Naive B cell (primary cell): ENCODE results near the gene TYRO3. TPM values are rescaled to one million over a fixed set of nuclear protein-coding genes. Genes with fewer than 3 reads are reported as not detected.
"Not testable (repeated sequence)": the region's sequence is repeated elsewhere in the genome, so short reads cannot be mapped to it uniquely, and the experiment has no call there.

Source experiments
- ATAC-seq, 2 donors: fragments of 150-1000 bp; cut with Tn5 transposase; 2 replicates each; pipeline ENCODE4 v1.10.0; 2021; ENCODE audit warnings: low read depth in 2 of 2, mild to moderate bottlenecking in 2 of 2, moderate library complexity in 2 of 2
- DNase-seq: peaks from one replicate; pipeline ENCODE4 v3.0.0; 2022
- H3K27ac Mint-ChIP-seq, 6 donors: one replicate each; pipeline ENCODE4 v1.8.0; 2020 to 2022; ENCODE audit warnings: mild to moderate bottlenecking in 6 of 6, mixed read lengths in 6 of 6, moderate library complexity in 5 of 6, inconsistent platforms in 2 of 6
- H3K27me3 Mint-ChIP-seq, 3 donors: one replicate each; pipeline ENCODE4 v1.8.0; 2021 to 2022; ENCODE audit warnings: mixed read lengths in 3 of 3, mild to moderate bottlenecking in 1 of 3
- H3K36me3 Mint-ChIP-seq, 2 donors: one replicate each; pipeline ENCODE4 v1.8.0; 2020 to 2022; ENCODE audit warnings: mixed read lengths in 2 of 2, inconsistent platforms in 1 of 2, mild to moderate bottlenecking in 1 of 2
- H3K4me1 Mint-ChIP-seq, 3 donors: one replicate each; pipeline ENCODE4 v1.8.0; 2020 to 2022; ENCODE audit warnings: mixed read lengths in 3 of 3, inconsistent platforms in 1 of 3, mild to moderate bottlenecking in 1 of 3, moderate library complexity in 1 of 3
- H3K4me3 Mint-ChIP-seq, 8 donors: one replicate each; pipeline ENCODE4 v1.8.0; 2020 to 2022; ENCODE audit warnings: mild to moderate bottlenecking in 8 of 8, mixed read lengths in 8 of 8, moderate library complexity in 8 of 8, inconsistent platforms in 2 of 8
- H3K9me3 Mint-ChIP-seq, 7 donors: one replicate each; pipeline ENCODE4 v1.8.0; 2020 to 2022; ENCODE audit warnings: mixed read lengths in 7 of 7, mild to moderate bottlenecking in 5 of 7, inconsistent platforms in 2 of 7, moderate library complexity in 1 of 7
- polyA plus RNA-seq, 6 donors: library from polyadenylated mRNA; unstranded; fragments of 300-500 nt; fragmentation: Illumina TruSeq; gene quantifications; one replicate each; pipeline ENCODE4 v1.2.3, GENCODE V29; 2021; ENCODE audit warnings: low read depth in 6 of 6

Gene TYRO3
- polyA plus RNA-seq, 6 donors from 2014 or later: not detected

DNA sequence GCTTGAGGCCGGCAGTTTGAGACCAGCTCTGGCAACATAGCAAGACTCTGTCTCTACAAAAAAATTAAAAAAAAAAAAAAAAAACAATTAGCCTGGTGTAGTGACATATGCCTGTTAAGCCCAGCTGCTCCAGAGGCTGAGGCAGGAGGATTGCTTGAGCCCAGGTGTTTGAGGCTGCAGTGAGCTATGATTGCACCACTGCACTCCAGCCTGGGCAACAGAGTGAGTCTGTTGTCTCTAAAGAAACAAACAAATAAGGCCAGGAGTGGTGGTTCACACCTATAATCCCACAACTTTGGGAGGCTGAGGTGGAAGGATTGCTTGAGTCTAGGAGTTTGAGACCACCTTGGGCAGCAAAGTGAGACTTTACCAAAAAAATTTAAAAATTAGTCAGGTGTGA, 10.2 kb downstream of the TYRO3 start:
- not testable (repeated sequence) for H3K4me1 Mint-ChIP-seq, H3K4me3 Mint-ChIP-seq, H3K27ac Mint-ChIP-seq, H3K9me3 Mint-ChIP-seq, H3K36me3 Mint-ChIP-seq, ATAC-seq, DNase-seq
- peaks cover 16 to 42% (median 32%) of the 10 kb centered on the region in 3 donors for H3K27me3 Mint-ChIP-seq

DNA sequence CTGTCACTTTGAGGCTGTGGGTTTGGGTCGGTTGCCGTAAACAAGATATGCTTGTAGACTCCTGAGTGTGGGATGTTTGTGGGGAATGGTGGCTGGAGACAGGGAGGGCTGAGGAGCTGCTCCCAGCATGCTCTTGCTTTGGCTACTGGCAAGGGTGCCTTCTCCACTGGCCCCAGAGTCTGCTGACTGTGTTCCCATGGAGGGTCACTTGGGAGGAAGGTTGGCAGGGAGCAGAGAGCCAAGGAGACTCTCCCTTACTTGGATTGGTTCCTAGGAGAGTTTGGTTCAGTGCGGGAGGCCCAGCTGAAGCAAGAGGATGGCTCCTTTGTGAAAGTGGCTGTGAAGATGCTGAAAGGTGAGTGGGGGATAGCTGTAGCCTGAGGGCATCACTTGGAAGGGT, 11.8 kb downstream of the TYRO3 start:
- H3K9me3 Mint-ChIP-seq: no peaks in the 10 kb centered on the region
- H3K36me3 Mint-ChIP-seq: no peaks in the 10 kb centered on the region
- ATAC-seq (no peak), DNase-seq (no peak)
- no peak overlapping the region for H3K4me3 Mint-ChIP-seq
- H3K4me1 Mint-ChIP-seq: no peaks in the 10 kb centered on the region
- peaks cover 12 to 31% (median 24%) of the 10 kb centered on the region in 3 donors for H3K27me3 Mint-ChIP-seq
- H3K27ac Mint-ChIP-seq: no peak overlapping the region

DNA sequence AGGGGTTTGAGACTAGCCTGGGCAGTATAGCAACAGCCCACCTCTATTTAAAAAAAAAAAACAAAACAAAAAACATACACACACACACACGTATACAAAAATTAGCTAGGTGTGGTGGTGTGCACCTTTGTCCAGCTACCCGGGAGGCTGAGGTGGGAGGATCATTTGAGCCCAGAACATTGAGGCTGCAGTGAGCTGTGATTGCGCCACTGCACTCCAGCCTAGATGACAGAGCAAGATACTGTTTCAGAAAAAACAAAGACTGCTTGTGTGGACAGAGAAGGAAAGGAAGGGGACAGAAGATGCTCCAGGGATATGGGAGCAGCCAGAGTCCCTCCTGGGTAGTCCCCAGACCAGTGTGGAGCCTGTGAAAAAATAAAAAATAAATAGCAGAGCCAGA, 12.9 kb downstream of the TYRO3 start:
- H3K27me3 Mint-ChIP-seq: peaks cover 12 to 31% (median 24%) of the 10 kb centered on the region in 3 donors
- no peak for ATAC-seq
- H3K36me3 Mint-ChIP-seq: no peaks in the 10 kb centered on the region
- H3K9me3 Mint-ChIP-seq: no peaks in the 10 kb centered on the region
- H3K27ac Mint-ChIP-seq: peak overlapping the region in 1 of 6 donors; percentile 22
- H3K4me1 Mint-ChIP-seq: no peaks in the 10 kb centered on the region
- no peak for DNase-seq
- no peak overlapping the region for H3K4me3 Mint-ChIP-seq

DNA sequence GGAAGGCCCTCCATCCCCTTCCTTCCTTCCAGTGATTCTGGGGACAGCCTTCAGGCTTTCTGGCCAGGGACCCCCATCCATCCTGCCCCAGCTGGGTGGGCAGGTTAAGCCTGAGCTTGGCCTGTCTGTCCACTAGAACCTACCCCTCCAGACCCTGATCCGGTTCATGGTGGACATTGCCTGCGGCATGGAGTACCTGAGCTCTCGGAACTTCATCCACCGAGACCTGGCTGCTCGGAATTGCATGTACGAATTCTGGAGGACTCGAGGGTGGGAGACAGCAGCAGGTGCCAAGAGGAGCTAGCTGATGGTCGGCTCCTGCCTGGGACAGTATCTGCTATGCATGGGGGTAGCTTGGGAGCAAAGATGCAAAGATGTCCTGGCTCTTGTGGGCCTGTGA, 13.9 kb downstream of the TYRO3 start:
- DNase-seq: no peak
- H3K4me1 Mint-ChIP-seq: no peaks in the 10 kb centered on the region

DNA sequence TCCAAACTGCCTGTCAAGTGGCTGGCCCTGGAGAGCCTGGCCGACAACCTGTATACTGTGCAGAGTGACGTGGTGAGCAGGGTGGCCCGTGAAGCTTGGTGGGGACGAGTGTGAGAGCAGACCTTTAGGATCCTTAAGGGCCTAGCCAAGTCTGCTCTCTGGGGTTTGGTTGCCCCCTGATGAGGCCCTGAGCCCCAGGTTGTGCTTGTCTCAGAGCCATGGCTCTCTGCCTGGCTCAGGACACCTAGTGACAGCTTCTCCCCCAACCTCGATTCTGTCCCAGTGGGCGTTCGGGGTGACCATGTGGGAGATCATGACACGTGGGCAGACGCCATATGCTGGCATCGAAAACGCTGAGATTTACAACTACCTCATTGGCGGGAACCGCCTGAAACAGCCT, 14.4 kb downstream of the TYRO3 start:
- no peaks in the 10 kb centered on the region for H3K9me3 Mint-ChIP-seq
- DNase-seq (no peak), ATAC-seq (no peak)
- no peak overlapping the region for H3K27ac Mint-ChIP-seq
- H3K27me3 Mint-ChIP-seq: peaks cover 7 to 31% (median 30%) of the 10 kb centered on the region in 3 donors
- H3K36me3 Mint-ChIP-seq: no peaks in the 10 kb centered on the region
- H3K4me1 Mint-ChIP-seq: no peaks in the 10 kb centered on the region
- no peak overlapping the region for H3K4me3 Mint-ChIP-seq

More for the DNA sequence above, 13.9 kb downstream of the TYRO3 start:
- no peaks in the 10 kb centered on the region for H3K9me3 Mint-ChIP-seq
- H3K27me3 Mint-ChIP-seq: peaks cover 7 to 31% (median 28%) of the 10 kb centered on the region in 3 donors
- H3K36me3 Mint-ChIP-seq: no peaks in the 10 kb centered on the region
- no peak overlapping the region for H3K4me3 Mint-ChIP-seq
- no peak for ATAC-seq
- no peak overlapping the region for H3K27ac Mint-ChIP-seq

DNA sequence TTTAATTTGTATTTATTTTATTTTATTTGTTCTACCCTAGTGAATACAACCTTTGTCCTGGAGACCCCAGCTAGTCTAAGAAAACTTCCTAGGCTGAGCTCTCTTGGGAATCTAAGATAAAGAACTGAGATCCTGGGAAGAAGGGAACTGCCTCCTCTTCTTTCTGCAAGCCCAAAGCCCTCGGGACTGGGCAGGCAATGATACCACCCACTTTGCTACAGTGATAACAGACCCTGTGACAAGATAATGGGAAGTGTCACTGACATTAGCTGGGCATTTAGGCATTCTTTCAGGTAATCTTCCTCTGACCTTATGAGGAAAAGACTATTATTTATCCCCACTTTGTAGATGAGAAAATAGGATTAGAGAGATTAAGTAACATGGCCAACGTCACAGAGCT, 15.1 kb downstream of the TYRO3 start:
- Mint-ChIP-seq H3K27ac (no peak overlapping the region), H3K9me3 (no peaks in the 10 kb centered on the region)

DNA sequence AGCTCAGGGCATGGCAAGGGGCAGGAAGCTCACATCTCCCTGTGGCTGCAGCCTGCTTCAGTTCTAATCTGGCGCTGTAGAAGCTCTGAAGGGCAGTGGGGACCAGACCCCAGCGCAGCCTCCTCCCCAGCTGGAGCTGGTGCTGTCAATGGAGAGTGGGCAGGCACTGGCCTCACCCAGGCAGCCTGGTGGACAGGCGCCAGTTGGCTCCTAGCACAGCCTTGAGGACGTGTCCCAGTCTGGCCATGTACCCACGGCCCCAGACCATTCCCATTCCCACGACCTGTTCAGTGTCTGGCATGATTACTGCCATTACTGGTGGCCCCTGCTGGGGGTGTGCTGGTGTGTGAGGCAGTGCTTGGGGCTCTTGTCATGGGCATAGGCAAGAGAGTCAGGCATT, 16.3 kb downstream of the TYRO3 start:
- H3K36me3 Mint-ChIP-seq: no peaks in the 10 kb centered on the region
- no peak overlapping the region for H3K27ac Mint-ChIP-seq
- H3K27me3 Mint-ChIP-seq: peaks cover 7 to 31% (median 25%) of the 10 kb centered on the region in 3 donors
- DNase-seq (no peak), ATAC-seq (no peak)
- H3K4me3 Mint-ChIP-seq: no peak overlapping the region
- H3K4me1 Mint-ChIP-seq: no peaks in the 10 kb centered on the region
- H3K9me3 Mint-ChIP-seq: no peaks in the 10 kb centered on the region

More for the DNA sequence above, 15.1 kb downstream of the TYRO3 start:
- ATAC-seq (no peak), DNase-seq (no peak)
- no peak overlapping the region for H3K4me3 Mint-ChIP-seq
- no peaks in the 10 kb centered on the region for H3K4me1 Mint-ChIP-seq
- no peaks in the 10 kb centered on the region for H3K36me3 Mint-ChIP-seq
- H3K27me3 Mint-ChIP-seq: peaks cover 7 to 31% (median 30%) of the 10 kb centered on the region in 3 donors

DNA sequence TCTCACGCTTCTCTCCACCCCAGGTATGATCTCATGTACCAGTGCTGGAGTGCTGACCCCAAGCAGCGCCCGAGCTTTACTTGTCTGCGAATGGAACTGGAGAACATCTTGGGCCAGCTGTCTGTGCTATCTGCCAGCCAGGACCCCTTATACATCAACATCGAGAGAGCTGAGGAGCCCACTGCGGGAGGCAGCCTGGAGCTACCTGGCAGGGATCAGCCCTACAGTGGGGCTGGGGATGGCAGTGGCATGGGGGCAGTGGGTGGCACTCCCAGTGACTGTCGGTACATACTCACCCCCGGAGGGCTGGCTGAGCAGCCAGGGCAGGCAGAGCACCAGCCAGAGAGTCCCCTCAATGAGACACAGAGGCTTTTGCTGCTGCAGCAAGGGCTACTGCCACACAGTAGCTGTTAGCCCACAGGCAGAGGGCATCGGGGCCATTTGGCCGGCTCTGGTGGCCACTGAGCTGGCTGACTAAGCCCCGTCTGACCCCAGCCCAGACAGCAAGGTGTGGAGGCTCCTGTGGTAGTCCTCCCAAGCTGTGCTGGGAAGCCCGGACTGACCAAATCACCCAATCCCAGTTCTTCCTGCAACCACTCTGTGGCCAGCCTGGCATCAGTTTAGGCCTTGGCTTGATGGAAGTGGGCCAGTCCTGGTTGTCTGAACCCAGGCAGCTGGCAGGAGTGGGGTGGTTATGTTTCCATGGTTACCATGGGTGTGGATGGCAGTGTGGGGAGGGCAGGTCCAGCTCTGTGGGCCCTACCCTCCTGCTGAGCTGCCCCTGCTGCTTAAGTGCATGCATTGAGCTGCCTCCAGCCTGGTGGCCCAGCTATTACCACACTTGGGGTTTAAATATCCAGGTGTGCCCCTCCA, 19.1 kb downstream of the TYRO3 start:
- H3K4me1 Mint-ChIP-seq: no peaks in the 10 kb centered on the region
- ATAC-seq: no peak
- H3K27me3 Mint-ChIP-seq: peaks cover 9 to 36% (median 12%) of the 10 kb centered on the region in 3 donors
- DNase-seq: no peak
- H3K27ac Mint-ChIP-seq: no peak overlapping the region
- H3K9me3 Mint-ChIP-seq: no peaks in the 10 kb centered on the region
- no peak overlapping the region for H3K4me3 Mint-ChIP-seq
- H3K36me3 Mint-ChIP-seq: no peaks in the 10 kb centered on the region

DNA sequence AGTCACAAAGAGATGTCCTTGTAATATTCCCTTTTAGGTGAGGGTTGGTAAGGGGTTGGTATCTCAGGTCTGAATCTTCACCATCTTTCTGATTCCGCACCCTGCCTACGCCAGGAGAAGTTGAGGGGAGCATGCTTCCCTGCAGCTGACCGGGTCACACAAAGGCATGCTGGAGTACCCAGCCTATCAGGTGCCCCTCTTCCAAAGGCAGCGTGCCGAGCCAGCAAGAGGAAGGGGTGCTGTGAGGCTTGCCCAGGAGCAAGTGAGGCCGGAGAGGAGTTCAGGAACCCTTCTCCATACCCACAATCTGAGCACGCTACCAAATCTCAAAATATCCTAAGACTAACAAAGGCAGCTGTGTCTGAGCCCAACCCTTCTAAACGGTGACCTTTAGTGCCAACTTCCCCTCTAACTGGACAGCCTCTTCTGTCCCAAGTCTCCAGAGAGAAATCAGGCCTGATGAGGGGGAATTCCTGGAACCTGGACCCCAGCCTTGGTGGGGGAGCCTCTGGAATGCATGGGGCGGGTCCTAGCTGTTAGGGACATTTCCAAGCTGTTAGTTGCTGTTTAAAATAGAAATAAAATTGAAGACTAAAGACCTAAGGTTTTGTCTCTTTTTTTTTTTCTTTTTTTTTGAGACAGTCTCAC, 19.8 kb downstream of the TYRO3 start:
- H3K4me1 Mint-ChIP-seq: no peaks in the 10 kb centered on the region
- H3K27ac Mint-ChIP-seq: no peak overlapping the region
- no peaks in the 10 kb centered on the region for H3K9me3 Mint-ChIP-seq
- H3K27me3 Mint-ChIP-seq: peaks cover 12 to 36% (median 13%) of the 10 kb centered on the region in 3 donors
- H3K36me3 Mint-ChIP-seq: no peaks in the 10 kb centered on the region
- no peak for DNase-seq
- H3K4me3 Mint-ChIP-seq: no peak overlapping the region
- ATAC-seq: no peak

DNA sequence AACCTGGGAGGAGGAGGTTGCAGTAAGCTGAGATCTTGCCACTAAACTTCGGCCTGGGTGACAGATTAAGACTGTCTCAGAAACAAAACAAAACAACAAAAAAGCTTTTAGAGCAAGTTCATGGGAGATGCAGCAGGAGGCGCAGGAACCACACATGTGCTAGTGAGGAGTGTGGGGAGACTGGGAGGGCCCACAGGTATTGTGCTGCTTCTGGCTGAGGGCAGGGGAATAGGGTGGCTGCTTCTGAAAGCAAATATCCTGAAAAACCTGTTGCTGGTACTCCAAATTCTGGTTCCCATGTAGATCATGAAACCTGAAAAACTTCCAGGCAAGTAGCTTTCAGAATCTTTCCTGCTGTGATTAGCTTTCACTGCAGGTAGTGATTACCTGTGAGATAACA, 22.1 kb downstream of the TYRO3 start:
- no peaks in the 10 kb centered on the region for H3K36me3 Mint-ChIP-seq
- peaks cover 6 to 11% (median 8%) of the 10 kb centered on the region in 3 donors for H3K4me1 Mint-ChIP-seq
- H3K27me3 Mint-ChIP-seq: peaks cover 25 to 48% (median 26%) of the 10 kb centered on the region in 3 donors
- no peak for DNase-seq
- H3K9me3 Mint-ChIP-seq: peaks cover 0 to 1% (median 0%) of the 10 kb centered on the region in 7 donors
- H3K4me3 Mint-ChIP-seq: no peak overlapping the region
- no peak overlapping the region for H3K27ac Mint-ChIP-seq
- ATAC-seq: no peak

DNA sequence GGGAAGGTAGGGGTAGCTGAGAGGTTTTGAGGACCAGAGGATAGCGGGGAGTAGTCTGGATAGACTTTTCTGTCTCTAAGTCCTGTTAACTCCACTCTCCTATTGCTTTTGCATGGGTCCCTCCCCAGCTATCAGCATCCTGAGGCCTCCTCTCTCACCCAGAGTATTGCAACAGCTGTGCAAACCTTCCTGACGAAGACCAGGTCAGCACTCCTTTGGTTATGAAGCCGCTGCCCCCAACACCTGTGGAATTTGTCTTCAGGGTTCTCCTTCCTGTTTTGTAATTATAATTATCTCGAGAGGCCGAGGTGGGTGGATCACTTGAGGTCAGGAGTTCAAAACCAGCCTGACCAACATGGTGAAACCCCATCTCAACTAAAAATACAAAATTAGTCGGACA, 24.8 kb downstream of the TYRO3 start:
- peak overlapping the region in 2 of 8 donors; percentile 44 to 47 for H3K4me3 Mint-ChIP-seq
- H3K36me3 Mint-ChIP-seq: no peaks in the 10 kb centered on the region
- DNase-seq (no peak), ATAC-seq (no peak)
- H3K9me3 Mint-ChIP-seq: peaks cover 0 to 1% (median 0%) of the 10 kb centered on the region in 7 donors
- H3K4me1 Mint-ChIP-seq: peaks cover 6 to 11% (median 8%) of the 10 kb centered on the region in 3 donors
- no peak overlapping the region for H3K27ac Mint-ChIP-seq
- peaks cover 39 to 62% (median 40%) of the 10 kb centered on the region in 3 donors for H3K27me3 Mint-ChIP-seq

DNA sequence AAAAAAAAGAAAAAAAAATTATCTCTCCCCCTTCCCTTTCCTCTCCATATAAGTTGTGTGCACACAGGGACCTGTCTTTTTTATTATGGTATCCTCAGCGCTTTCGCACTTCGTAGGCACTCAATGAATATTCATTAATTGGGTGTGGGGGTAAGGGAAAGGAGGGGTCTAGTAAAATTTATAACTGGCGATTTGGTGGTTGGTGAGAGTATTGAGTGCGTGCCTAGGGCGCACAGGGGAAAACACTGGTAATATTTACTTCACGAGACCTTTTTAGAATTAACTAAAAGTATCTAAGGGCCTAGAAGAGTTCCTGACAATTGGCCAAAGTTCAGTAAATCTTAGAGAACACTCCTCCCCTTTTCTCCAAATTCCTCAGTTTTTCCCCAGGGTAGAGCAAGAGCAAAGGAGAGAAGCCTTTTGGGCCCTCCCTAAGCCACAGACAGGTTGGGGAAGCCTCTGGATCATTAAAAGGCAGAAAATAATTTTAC, 25.7 kb downstream of the TYRO3 start:
- peaks cover 6 to 11% (median 8%) of the 10 kb centered on the region in 3 donors for H3K4me1 Mint-ChIP-seq
- no peak for DNase-seq
- peak overlapping the region; percentile 55 to 85 (median 79) for H3K4me3 Mint-ChIP-seq
- no peak for ATAC-seq
- H3K9me3 Mint-ChIP-seq: peaks cover 0 to 1% (median 0%) of the 10 kb centered on the region in 7 donors
- H3K36me3 Mint-ChIP-seq: no peaks in the 10 kb centered on the region
- peak overlapping the region in 1 of 6 donors; percentile 16 for H3K27ac Mint-ChIP-seq
- peaks cover 39 to 63% (median 40%) of the 10 kb centered on the region in 3 donors for H3K27me3 Mint-ChIP-seq

DNA sequence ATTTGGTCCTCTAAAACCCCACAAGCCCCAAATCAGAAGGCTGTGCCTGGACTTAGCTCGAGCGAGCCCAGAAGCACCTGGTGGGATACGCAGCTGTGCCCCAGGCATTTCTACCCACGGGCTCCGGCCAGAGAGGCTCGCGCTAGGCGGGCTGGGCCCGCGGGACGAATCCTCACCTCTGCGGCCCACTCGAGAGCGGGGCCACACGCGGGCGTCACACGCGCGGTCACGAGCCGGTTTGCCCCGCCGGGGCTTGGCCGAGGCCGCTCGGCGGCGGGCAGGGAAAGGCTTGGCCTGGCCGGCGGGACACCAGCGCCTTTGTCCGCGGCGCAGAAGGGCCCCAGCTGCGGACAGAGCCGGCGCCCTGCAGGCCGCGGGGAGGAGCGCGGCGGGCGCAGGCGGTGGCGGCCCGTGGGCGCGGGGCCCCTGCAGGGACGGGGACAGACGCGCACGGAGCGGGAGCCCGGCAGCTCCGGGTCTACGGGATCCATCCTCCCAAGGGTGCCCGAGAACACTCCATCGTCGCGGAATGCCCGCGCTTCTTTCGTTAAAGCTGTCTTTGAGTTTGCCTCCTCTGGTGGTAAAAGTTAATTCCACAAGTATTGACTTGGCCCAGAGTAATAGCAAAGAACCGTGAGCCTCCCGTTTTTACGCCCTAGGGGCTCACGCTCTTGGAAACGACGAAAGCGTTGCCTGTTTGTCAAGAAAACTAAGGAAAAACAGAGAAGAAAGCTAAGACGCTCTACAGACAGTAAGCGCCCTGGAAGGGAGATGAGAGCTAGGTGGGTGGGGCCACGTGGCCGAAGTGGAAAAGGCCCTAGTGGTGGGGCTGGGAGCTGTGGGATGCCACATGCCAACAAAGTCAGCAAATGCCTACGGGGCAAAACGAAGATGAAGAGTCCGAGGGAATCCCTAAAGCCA, 26.4 kb downstream of the TYRO3 start:
- ATAC-seq: peak; percentile 75 to 79
- peaks cover 39 to 68% (median 40%) of the 10 kb centered on the region in 3 donors for H3K27me3 Mint-ChIP-seq
- peak; percentile 15 for DNase-seq
- peaks cover 6 to 11% (median 8%) of the 10 kb centered on the region in 3 donors for H3K4me1 Mint-ChIP-seq
- H3K27ac Mint-ChIP-seq: peak overlapping the region in 1 of 6 donors; percentile 0
- no peaks in the 10 kb centered on the region for H3K36me3 Mint-ChIP-seq
- peaks cover 0 to 1% (median 0%) of the 10 kb centered on the region in 7 donors for H3K9me3 Mint-ChIP-seq
- peak overlapping the region; percentile 55 to 87 (median 86) for H3K4me3 Mint-ChIP-seq
